Activated CD4-positive, alpha-beta T cell treated with anti-CD3 and anti-CD28 coated beads, Interleukin-2, amount 50 U/mL, for 1 hour (primary cell): ENCODE measurements around the gene ADAMTSL5.
"Not testable (repeated sequence)": the region's sequence is repeated elsewhere in the genome, so short reads cannot be mapped to it uniquely, and the experiment has no call there.

Experiments
- DNase-seq: peaks from one replicate; pipeline ENCODE4 v3.0.0-alpha.2; 2020

ADAMTSL5 gene

DNA sequence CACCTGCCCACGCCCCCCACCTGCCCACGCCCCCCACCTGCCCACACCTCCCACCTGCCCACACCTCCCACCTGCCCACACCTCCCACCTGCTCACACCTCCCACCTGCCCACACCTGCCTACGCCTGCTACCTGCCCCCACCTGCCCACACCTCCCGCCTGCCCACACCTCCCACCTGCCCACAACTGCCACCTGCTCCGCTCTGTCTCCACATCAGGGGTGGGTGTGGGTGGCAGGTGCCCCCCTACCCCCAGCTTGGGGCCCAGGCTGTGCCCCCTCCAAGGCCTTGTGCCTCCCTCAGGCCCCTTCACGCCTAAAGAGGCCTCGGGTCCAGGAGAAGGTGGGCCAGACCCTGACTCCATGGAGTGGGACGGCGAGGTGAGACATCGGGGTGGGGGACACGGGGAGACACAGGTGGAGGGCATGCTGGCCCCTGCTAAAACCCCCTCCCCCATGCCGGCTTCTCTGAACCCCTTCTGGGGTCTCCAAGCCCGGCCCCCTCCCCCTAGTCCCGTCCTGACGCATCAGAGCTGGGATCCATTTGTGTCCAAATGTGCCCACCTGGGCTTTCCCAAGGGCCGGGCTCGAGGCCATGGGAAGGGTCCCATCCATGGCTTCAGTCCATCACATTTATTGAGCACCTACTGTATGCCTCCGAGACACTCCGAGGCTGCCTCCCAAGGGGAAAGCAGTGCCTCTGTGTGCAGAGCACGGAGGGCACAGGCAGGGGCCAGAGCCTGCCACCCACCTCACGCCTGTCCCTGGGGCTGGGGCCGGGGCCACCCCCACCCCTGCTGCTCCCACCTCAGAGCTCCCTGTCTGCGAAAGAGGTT lies 16.0 kb upstream of the ADAMTSL5 start:
- no peak for DNase-seq

DNA sequence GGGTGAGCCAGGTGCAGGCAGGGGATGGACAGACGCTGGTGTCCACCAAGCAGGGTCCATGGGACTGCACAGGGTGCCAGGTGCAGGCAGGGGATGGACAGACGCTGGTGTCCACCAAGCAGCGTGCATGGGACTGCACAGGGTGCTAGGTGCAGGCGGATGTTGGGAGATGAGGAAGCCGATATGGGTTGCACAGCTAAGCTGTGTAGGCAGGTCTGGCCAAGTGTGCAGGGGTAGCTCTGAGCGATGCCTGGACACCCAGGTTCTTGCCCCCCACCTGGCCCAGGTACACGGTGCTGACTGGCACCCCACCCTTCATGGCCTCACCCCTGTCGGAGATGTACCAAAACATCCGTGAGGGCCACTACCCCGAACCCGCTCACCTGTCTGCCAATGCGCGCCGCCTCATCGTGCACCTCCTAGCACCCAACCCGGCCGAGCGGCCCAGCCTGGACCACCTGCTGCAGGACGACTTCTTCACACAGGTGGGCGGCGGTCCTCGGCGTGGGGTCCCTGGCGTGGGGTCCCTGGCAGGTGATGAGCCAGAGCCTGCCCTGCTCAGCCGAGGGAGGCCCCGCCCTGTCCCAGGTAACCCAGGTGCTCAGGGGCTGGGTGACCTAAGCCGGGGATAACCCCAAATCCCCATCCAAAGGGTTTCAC lies 15.0 kb upstream of the ADAMTSL5 start:
- no peak for DNase-seq

DNA sequence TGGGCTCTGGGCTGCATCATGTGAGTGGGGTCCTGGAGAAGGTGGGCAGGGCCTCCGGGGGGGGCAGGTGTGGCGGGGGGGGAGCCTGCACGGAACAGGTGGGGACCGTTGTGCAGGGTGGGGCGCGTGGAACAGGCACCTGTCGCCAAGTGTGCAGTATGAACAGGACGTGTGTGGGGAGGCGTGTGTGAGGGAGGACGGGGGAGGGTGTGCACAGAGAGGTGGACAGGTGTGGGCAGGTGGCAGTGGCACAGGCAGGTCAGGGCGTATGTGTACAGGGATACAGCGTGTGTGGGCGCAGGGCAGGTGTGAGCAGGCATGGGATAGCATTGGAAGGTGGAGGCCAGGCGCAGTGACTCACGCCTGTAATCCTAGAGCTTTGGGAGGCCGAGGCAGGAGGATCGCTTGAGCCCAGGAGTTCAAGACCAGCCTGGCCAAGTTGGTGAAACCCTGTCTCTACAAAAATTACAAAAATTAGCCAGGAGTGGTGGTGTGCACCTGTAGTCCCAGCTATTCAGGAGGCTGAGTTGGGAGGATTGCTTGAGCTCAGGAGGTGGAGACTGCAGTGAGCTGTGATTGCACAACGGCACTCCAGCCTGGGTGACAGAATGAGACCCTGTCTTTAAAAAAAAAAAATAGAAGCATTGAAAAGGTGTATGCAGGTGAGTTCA lies 14.3 kb upstream of the ADAMTSL5 start:
- no peak for DNase-seq

DNA sequence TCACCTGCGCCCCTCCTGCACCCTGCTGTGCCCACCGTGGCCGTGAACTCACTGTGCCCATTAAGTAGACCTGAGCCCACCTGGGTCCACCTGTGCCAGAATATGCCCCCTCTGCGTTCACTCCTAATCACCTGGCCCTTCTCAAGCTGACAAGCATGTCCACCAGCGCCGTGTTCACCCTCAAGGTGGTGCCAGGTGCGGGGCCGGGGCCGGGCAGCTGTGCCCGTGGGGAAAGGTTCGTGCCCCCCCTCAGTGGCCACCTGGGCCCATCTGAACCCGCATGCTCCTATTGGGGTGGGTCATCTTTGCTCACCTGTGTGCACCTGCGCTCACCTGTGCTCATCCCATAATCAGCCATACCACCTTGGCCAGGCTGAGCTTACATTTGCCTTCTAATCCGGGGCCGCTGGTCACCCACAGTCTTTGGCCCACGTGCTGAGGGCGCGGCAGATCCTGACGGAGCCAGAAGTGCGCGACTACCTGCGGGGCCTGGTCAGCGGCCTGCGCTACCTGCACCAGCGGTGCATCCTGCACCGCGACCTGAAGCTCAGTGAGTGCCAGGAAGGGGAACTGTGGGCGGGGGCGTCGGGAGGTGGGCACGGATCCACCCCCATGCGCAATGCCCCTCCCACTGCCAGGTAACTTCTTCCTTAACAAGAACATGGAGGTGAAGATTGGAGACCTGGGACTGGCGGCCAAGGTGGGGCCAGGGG lies 13.4 kb upstream of the ADAMTSL5 start:
- no peak for DNase-seq

DNA sequence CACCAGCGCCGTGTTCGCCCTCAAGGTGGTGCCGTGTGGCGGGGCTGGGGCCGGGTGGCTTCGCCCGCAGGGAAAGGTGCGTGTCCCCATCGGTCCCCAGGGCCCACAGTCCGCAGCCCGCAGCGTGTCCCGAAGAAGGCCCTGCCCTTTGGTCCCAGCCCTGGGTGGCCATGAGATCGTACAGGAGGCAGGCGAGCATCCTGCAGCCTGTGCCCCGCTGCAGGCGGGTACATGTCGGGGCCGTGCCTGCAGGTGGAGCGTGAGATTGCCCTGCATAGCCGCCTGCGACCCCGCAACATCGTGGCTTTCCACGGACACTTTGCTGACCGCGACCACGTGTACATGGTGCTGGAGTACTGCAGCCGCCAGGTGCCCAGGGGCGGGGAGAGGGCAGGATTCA lies 12.5 kb upstream of the ADAMTSL5 start:
- no peak for DNase-seq

DNA sequence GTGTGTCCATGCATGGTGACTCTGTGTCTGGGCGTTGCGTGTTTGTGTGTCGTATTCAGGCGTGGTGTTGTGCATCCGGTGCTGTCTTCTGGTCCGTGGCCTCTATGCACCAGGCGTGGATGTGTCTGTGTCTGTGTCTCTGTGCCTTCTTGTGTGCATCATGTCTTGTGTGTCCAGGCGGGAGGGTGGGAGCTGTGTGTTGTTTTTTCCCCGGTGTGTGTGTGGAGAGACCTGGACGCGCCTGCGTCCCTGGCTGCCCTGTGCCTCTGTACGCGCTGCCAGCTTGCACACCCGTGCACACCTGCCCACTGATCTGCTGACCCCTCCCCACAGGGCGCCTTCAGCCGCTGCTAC lies 12.1 kb upstream of the ADAMTSL5 start:
- no peak for DNase-seq

DNA sequence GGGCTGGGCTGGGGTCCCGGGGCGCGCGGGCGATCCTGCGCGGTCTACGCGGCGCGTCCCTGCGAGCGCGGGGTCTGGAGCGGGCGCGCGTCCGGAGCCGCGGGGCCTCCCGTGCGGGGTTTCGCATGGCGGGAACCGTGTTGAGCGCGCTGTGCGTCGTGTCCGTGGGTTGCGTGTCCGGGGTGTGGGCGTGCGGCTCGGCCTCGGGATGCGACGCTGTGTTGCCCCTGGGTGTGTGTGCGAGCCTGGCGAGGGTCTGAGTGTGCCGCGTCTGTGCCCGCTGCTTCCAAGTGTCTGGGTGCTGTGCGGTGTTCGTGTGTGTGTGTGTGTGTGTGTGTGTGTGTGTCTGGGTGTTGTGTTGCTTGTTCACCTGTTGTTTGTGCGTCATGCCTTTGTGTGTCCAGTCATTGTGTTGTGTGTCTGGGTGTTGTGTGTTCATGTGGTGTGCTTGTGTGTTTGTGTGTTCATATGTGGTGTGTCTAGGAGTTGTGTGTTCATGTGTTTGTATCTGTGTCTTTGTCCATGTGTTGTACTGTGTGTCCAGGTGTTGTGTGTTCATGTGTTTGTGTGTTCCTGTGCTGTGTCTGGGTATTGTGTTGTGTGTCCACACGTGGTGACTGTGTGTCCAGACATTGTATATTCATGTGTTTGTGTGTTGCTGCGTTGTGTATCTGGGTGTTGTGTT lies 11.6 kb upstream of the ADAMTSL5 start:
- DNase-seq: no peak

DNA sequence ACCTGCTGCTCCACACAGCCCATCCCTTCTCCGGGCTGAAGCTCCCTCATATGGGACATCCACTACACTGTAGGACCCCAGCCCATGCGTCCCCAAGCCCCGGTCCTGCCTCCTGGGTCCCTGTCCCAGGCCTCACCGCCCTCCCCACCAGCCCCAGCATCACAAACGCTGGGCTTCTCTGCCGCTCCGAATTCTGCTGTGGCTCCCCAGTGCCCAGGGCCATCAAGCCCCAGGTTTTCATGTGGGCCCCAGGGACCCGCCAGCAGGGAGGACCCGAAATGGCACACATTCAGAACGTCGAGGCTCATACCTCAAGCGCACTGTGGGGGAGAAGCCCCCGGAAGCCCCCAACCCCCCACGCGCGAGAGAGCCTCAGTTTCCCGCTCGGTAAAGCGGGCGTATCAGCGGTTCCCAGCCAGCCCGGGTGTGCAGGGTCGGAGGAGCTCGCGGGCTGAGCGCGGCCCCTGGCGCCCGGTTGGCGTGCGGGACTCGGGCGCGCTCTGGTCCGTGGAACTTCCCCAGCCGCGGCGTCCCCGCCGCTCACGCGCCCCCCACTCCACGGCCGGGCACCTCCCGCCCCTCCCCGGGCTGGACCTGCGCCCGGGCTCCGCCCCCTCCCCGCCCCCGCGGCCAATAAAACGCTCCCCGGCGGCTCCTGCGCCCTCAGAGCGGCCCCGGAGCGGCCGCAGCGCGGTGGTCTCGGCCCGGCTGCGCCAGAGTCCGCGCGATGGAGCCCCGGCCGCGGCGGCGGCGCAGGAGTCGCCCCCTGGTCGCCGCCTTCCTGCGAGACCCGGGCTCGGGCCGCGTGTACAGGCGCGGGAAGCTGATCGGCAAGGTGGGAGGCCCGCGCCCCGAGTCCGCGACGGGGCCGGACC lies 10.8 kb upstream of the ADAMTSL5 start, which contains the start of gene PLK5:
Gene PLK5 (plus strand): TSS at position 666 of the 875 bp plus-strand sequence. CDS start 2,920 bp downstream, outside the sequence.
- DNase-seq: no peak

DNA sequence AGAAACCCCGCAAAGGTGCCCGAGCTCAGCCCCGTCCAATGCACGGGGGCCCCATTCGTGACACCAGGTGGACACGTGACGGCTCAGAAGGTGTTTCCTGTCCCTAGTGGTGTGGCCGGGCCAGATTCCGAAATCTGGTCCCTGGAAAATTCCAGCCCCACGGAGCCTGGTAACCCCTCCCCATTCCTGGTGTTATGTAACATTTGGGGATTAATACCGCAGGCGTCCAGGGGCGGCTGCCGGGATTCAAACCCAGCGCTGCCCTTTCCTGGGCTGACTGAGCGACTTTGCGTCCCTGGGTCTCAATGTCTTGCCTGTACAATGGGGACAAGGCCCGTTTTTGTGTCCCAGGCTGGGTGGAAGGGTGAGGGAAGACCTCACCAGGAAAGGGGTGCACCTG lies 10.0 kb upstream of the ADAMTSL5 start:
- no peak for DNase-seq

DNA sequence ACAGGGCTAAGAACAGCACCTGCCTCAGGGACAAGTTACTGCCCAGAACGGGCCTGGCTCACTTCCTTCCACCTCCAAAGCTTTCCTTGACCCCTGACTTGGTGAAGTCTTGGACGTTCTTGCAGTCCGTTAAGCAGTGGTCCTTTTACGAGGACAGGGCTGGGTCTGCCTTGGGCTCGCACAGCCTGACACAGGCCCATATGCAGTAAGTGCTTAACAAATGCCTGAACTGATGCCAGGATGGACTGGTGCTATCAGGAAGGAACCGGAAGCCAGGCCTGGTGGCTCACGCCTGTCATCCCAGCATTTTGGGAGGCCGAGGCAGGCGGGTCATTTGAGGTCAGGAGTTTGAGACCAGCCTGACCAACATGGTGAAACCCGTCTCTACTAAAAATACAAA lies 9.2 kb upstream of the ADAMTSL5 start:
- no peak for DNase-seq

DNA sequence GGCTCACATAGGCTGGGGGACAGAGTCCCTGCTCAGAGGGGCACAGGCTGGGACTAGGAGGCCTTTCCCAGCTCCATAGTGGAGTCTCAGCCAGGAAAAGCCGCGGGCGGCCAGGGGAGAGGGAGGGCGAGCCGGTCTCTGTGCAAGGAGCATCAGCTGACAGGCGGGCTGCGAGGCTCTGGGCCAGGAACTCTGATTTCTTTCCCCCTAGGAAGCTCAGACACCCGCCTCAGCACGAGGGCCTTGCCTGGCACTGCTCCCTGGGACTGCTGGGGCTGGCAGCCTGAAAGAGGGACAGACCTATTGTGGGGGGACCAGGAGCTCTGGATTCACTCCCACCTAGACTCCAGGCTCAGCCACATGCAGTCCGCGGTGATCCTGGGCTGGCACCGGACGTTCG lies 8.8 kb upstream of the ADAMTSL5 start:
- no peak for DNase-seq

DNA sequence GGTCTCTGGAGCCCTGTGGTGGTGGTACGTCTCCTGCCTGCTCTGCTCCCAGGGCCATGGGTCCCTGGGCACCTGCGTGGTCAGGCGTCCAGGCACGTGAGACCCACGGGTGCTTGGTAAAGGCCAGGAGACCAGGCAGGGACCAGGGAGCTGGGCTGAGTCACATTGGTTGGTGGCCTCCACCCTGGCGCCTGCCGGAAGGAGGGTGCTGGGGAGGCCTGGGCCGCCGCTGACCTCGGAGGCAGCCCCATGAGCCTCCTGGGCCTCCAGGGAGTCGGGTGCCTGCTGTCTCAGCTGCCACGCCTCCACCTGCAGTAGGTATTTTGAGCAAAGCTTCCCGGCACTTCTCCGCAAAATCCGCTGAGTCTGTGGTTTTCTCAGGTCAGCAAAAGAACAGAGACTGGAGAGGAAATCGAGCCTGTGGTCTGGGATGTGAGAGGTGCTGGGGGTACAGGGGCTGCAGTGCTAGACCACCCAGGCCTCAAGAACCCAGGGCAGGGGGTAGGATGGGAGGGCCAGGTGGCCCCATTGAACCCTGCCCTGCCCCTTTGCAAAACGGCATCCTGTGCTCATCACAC lies 7.5 kb upstream of the ADAMTSL5 start:
- no peak for DNase-seq

DNA sequence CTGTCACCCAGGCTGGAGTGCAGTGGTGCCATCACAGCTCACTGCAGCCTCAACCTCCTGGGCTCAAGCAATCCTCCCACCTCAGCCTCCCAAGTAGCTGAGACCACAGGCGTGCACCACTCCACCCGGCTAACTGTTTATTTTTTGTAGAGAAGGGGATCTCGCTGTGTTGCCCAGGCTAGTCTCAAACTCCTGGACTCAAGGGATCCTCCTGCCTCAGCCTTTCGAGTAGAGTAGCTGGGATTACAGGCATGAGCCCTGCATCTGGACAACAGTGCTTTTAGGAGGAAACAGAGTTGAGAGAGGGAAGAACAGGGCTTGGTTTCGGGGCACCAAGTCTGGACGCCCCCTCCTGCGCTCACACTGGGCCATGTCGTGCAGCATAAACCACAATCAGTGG lies 7.0 kb upstream of the ADAMTSL5 start:
- not testable (repeated sequence) for DNase-seq

DNA sequence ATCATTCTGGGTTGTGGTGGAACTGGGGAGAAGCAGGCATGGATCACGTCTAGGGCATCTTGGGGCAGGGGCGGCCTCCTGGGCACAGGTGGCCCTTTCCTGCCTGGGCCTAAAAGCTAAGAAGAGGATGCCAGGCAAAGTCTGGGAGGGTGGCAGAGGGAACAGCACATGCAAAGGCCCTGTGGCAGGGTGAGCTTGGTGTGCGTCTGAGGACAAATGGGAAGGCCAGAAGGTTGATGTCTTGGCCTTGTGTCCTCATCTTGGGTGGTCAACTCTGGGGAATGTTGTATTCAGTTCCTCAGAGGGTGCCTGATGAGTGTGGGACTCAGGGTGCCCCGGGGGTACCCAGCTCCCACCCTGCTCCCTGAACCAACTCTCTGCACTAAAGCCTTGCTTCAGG lies 5.7 kb upstream of the ADAMTSL5 start:
- DNase-seq: no peak

DNA sequence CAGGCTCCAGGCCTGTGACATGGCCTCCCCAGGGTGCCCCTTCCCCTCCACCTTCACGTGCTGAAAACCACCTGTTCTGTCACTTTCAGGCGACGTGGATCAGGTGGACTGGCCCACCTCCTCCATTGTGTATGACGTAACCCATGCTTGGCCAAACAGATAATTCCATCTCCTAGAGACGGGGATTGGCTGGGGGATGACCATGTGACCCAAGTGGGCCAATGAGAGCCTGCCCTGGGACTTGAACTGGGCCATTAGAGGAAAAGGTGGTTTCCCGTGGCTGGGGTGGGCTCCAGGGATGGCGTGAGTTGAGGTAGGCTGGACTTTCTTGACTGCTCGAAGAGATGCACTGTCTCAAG lies 3.6 kb upstream of the ADAMTSL5 start:
- no peak for DNase-seq

DNA sequence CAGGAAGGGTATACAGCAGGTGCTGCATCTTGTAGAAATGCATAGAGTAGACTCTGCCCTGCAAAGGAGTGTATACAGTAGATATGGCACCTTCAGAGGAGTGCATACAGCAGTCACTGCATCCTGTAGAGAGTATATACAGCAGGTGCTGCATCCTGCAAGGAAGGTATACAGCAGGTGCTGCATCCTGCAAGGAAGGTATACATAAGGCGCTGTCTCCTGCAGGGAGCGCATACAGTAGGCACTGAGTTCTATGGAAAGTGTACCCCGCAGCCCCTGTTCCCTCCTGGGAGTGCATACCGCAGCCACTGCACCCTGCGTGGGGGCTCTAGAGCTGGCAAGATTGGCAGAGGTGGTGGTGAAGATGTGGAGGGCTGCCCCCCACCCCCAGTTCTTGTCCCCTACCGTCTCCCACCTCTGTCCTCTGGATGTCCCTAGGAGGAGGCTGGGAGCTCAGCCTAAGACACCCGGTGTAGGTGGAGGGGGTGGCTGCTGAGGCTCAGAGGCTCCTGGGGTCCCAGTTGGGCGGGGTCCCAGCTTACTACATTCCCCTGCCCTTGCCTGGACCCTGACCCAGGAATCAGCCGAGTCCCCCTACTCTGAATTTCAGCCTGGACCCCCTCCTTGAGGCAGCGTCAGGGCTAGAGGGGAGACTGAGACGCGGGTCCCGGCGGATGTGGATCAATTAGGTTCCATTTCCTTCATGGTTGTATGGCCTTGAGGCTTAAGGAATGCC lies 2.3 kb upstream of the ADAMTSL5 start:
- no peak for DNase-seq

DNA sequence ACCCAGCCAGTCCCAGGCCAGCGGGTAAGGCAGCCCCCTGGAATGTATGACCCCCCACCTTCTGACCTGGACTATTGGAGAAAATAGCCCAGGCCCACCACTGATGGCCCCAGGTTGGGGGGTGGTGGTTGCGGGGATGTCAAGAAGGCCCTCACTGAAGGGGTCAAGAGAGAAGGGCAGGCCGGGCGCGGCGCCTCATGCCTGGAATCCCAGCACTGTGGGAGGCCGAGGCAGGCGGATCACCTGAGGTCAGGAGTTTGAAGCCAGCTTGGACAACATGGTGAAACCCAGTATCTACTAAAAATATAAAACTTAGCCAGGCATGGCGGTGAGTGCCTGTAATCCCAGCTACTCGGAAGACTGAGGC lies 1.5 kb upstream of the ADAMTSL5 start:
- DNase-seq: no peak

DNA sequence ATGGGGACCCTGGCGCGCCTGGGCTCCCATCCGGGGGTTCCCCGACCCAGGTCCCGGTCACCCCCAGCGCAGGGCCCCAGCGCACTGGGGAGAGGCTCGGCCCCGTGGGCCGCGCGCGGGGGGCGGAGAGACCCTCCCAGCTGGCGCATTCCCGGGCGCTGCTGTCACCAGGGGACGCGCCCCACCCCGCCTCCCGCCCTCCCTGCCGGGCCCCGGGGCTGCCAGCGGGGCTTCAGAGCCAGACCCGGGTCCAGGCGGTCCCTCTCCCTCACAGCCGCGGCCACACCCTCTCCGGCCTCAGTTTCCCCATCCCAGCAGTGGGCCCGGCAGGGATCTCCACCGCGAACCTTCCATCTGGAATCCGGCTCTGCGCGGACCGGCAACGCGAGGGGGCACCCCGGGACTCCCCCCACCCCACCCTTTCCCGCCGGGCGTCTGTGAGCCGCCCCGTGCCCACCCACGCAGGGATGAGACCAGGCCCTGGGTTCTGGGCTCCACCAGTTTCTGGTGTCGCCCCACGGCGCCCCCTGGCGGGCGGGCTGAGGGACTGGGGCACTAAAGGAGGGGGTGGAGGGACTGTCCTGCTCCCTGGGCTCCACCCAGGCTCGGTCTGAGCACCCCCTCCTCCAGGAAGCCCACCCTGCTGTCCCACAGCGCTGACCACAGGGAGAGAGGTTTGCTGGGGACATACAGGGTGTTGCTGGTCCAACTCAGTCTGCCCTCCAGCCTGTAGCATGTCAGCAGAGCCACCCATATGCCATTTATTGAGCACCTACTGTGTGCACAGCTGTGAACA lies 878 bp upstream of the ADAMTSL5 start:
- peak; percentile 68 for DNase-seq
